K562 (cell line): ENCODE data around the gene TJP2. TPM values are rescaled to one million over a fixed set of nuclear protein-coding genes. Genes with fewer than 3 reads are reported as not detected.

Experiments
- ATAC-seq: fragments of 200-7000 bp; cut with Tn5 transposase; 3 replicates; pipeline ENCODE4 v1.9.1; 2020; ENCODE audit warnings: moderate library complexity
- BruUV-seq: library from RNA; stranded (reverse); fragments of 400-500 nt; replicated peaks from 2 replicates; lab custom pipeline; 2021; lab: Mats Ljungman, UMichigan
- CTCF ChIA-PET: fragments of 300-600 bp; formaldehyde crosslinking; extraction: SDS; loops from one replicate; lab custom pipeline; 2021; ENCODE audit warnings: low intra/inter-chr PET ratio; lab: Yijun Ruan, JAX
- POLR2A ChIA-PET: fragments of 300-600, 350-650 bp; sonication (Branson Sonifier 250); formaldehyde crosslinking; extraction: SDS; loops from one replicate; lab custom pipeline; 2021; ENCODE audit warnings: antibody characterized with exemption, inconsistent platforms; lab: Yijun Ruan, JAX
- DNase-seq, 4 experiments: peaks; one replicate each; pipeline versions ENCODE4 v3.0.0 to v3.0.0-alpha.2; 2011 to 2018; ENCODE audit warnings: low spot score in 3 of 4, mixed read lengths in 3 of 4; ENCODE audit errors: extremely low read depth in 1 of 4
- FAIRE-seq: peaks from 2 replicates; lab custom pipeline; 2011; peaks lifted over from hg19 to GRCh38; lab: Jason Lieb, UNC
- H2AFZ ChIP-seq: 2 replicates; pipeline ENCODE4 v1.6.0; 2011; ENCODE audit warnings: low read depth, low read length, control low read depth, inconsistent platforms
- H3K27ac ChIP-seq: fragments of 200-600 bp; 3 replicates; pipeline ENCODE4 v1.8.0; 2011; ENCODE audit warnings: low read depth, mild to moderate bottlenecking, control low read depth, inconsistent platforms, low read length, moderate library complexity, mixed read lengths; ENCODE audit errors: extremely low read depth
- H3K27me3 ChIP-seq, 2 experiments: fragments of 300-600 bp in 1 of 2; 2 replicates in 1 of 2; 3 replicates in 1 of 2; pipeline versions ENCODE4 v1.6.0 to v1.8.0; 2011; ENCODE audit warnings: inconsistent platforms in 2 of 2, low read length in 2 of 2, mild to moderate bottlenecking in 1 of 2, mixed read lengths in 1 of 2, moderate library complexity in 1 of 2; ENCODE audit not compliant: control insufficient read depth in 2 of 2, insufficient read depth in 2 of 2
- H3K36me3 ChIP-seq: fragments of 300-600 bp; 3 replicates; pipeline ENCODE4 v1.8.0; 2011; ENCODE audit warnings: mild to moderate bottlenecking, low read length, inconsistent platforms; ENCODE audit not compliant: control insufficient read depth, insufficient read depth
- H3K4me1 ChIP-seq, 2 experiments: fragments of 200-600 bp in 1 of 2; replicated peaks in 1 of 2; 2 replicates in 1 of 2; 3 replicates in 1 of 2; pipeline versions ENCODE4 v1.5.1 to v1.8.0; 2011; ENCODE audit warnings: inconsistent platforms in 2 of 2, low read length in 2 of 2, mild to moderate bottlenecking in 1 of 2, mixed read lengths in 1 of 2, moderate library complexity in 1 of 2; ENCODE audit not compliant: control insufficient read depth in 2 of 2, insufficient read depth in 2 of 2
- H3K4me2 ChIP-seq: 2 replicates; pipeline ENCODE4 v1.6.1; 2011; ENCODE audit warnings: low read length, control low read depth, inconsistent platforms, mixed read lengths; ENCODE audit not compliant: insufficient read depth
- H3K4me3 ChIP-seq: fragments of 200-600 bp; sonication (generic), shearing (Covaris generic); 2 replicates; pipeline ENCODE4 v1.5.1; 2016; ENCODE audit warnings: control low read depth, inconsistent platforms
- H3K79me2 ChIP-seq: fragments of 200-600 bp; 3 replicates; pipeline ENCODE4 v1.8.0; 2011; ENCODE audit warnings: low read length, inconsistent platforms; ENCODE audit not compliant: control insufficient read depth, insufficient read depth
- H3K9ac ChIP-seq, 2 experiments: 2 replicates each; pipeline versions ENCODE4 v1.6.0 to v1.6.1; 2011; ENCODE audit warnings: low read depth in 2 of 2, low read length in 2 of 2, control low read depth in 1 of 2, inconsistent platforms in 1 of 2, mild to moderate bottlenecking in 1 of 2, mixed read lengths in 1 of 2; ENCODE audit not compliant: insufficient read depth in 1 of 2
- H3K9me1 ChIP-seq: one replicate; pipeline ENCODE4 v1.6.0; 2011; ENCODE audit warnings: inconsistent platforms, mild to moderate bottlenecking, low read length, moderate library complexity; ENCODE audit not compliant: control insufficient read depth, insufficient read depth
- H3K9me3 ChIP-seq: replicated peaks from 2 replicates; pipeline ENCODE4 v1.5.1; 2011; ENCODE audit warnings: low read depth, low read length, inconsistent platforms; ENCODE audit not compliant: control insufficient read depth, insufficient read depth
- H4K20me1 ChIP-seq: replicated peaks from 2 replicates; pipeline ENCODE4 v1.6.1; 2011; ENCODE audit warnings: low read length, inconsistent platforms, mixed read lengths; ENCODE audit not compliant: control insufficient read depth, insufficient read depth
- ETV1 ChIP-seq: fragments of 450-650 bp; conservative IDR thresholded peaks from 2 replicates; pipeline ENCODE4 v1.6.1; 2016; ENCODE audit warnings: missing genetic modification characterization, control low read depth, low read depth, missing compliant biosample characterization
- RAD21 ChIP-seq, 2 experiments: fragments of 250-450 bp in 1 of 2; fragments of 450-650 bp in 1 of 2; sonication (Bioruptor Pico) in 1 of 2; formaldehyde crosslinking in 1 of 2; IDR thresholded peaks in 1 of 2; conservative IDR thresholded peaks in 1 of 2; 2 replicates each; pipeline versions ENCODE4 v1.4.0 to v1.8.0; 2020 to 2022; ENCODE audit warnings: mild to moderate bottlenecking in 2 of 2, moderate library complexity in 1 of 2
- SIX5 ChIP-seq, 2 experiments: IDR thresholded peaks; 2 replicates each; pipeline ENCODE4 v1.6.1; 2011; ENCODE audit warnings: low read length in 2 of 2, borderline replicate concordance in 1 of 2, low read depth in 1 of 2, mild to moderate bottlenecking in 1 of 2, moderate library complexity in 1 of 2; ENCODE audit not compliant: insufficient read depth in 1 of 2
- SLC30A9 ChIP-seq: fragments of 250-450 bp; sonication (Bioruptor Pico); IDR thresholded peaks from 2 replicates; pipeline ENCODE4 v1.8.0; 2022; ENCODE audit warnings: mild to moderate bottlenecking, moderate library complexity
- XRCC3 ChIP-seq: fragments of 450-650 bp; IDR thresholded peaks from 2 replicates; pipeline ENCODE4 v1.6.1; 2017; ENCODE audit warnings: mild to moderate bottlenecking, moderate library complexity
- ZNF699 ChIP-seq: fragments of 250-450 bp; sonication (Bioruptor Pico); IDR thresholded peaks from 2 replicates; pipeline ENCODE4 v1.8.0; 2021; ENCODE audit warnings: mild to moderate bottlenecking, moderate library complexity; ENCODE audit not compliant: insufficient replicate concordance
- WGBS: fragments of 100-300 bp; shearing (Covaris generic); methylation state at CpG from one replicate; pipeline ENCODE4 v1.1.6; 2016; ENCODE audit warnings: low coverage, mixed read lengths; ENCODE audit not compliant: insufficient coverage; ENCODE audit errors: missing lambda C conversion rate; 5-methylcytosine and 5-hydroxymethylcytosine counted together
- in situ Hi-C: fragments of 300-500 bp; cut with MboI; formaldehyde crosslinking; loops from 4 replicates; pipeline ENCODE4 v1.15.0; 2018; ENCODE audit warnings: inconsistent platforms, mixed read lengths
- intact Hi-C: fragments of 100-400 bp; cut with micrococcal nuclease; formaldehyde crosslinking; loops from 2 replicates; pipeline ENCODE4 v1.14.2; 2022
- polyA plus RNA-seq, 8 experiments: library from polyadenylated mRNA; depleted of rRNA in 4 of 8; stranded (reverse) in 5 of 8; unstranded in 3 of 8; fragments of >200 nt; fragmentation: Nextera tagmentation in 2 of 8; fragmentation: Illumina TruSeq in 1 of 8; extraction: Ambion mirVana in 2 of 8; extraction: Trizol in 1 of 8; gene quantifications; 2 replicates each; pipeline versions ENCODE4 v1.2.1 to v1.2.3, GENCODE V29; 2011 to 2014; ENCODE audit warnings: inconsistent platforms in 1 of 8, missing spikeins in 1 of 8
- total RNA-seq, 7 experiments: library from RNA; depleted of rRNA in 6 of 7; stranded (reverse); fragments of >200 nt in 6 of 7; fragmentation: Illumina TruSeq in 2 of 7; extraction: Trizol in 2 of 7; gene quantifications; 2 replicates each; pipeline versions ENCODE4 v1.2.1 to v1.2.3, GENCODE V29; 2011 to 2021; ENCODE audit warnings: low replicate concordance in 1 of 7
- TF ChIP-seq, protein P1 (sequence below): fragments of 450-650 bp; IDR thresholded peaks from 2 replicates; pipeline ENCODE4 v1.6.1; 2017; ENCODE audit warnings: antibody characterized with exemption
- TF ChIP-seq, protein P2 (sequence below): fragments of 250-450 bp; sonication (Bioruptor Pico); IDR thresholded peaks from 2 replicates; pipeline ENCODE4 v1.8.0; 2022; ENCODE audit warnings: moderate library complexity, mild to moderate bottlenecking, inconsistent platforms

The TJP2 gene
- total and polyA plus RNA-seq, 9 of the 15 experiments (the other 6 are each of a cell fraction or from before 2014, with no cell fraction given) = 4.0 to 24.1 (median 16.8) TPM

DNA sequence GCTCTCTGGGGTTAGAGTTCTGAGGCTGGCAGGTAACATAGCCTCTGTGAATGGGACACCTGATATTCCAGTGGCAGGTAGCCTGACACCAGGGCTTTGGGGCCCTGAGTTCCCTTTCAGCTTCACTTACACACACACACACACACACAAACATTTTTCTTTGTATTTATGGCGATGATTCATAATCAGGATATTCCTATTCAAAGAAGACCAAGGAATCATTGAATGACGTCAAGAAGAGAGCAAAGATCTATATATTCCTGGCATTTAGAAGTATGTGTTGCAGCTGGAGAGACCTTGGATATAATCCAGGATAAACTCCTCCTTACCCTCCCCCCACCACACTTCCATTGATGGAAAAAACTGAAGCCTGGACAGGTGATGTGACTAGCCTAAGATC, 143.0 kb downstream of the TJP2 start:
- Histone ChIP-seq H3K79me2 (no peaks in the 10 kb centered on the region), H3K27ac (no peak overlapping the region), H3K4me1 (no peaks in the 10 kb centered on the region), H3K4me2 (no peak overlapping the region), H2AFZ (no peak overlapping the region), H3K4me3 (no peak overlapping the region), H3K9ac (no peak overlapping the region), H3K36me3 (no peaks in the 10 kb centered on the region), H3K9me1 (no peaks in the 10 kb centered on the region), H3K27me3 (peaks cover 2 to 4% of the 10 kb centered on the region in 2 experiments; a peak in 3 of 5 replicates), H3K9me3 (no peaks in the 10 kb centered on the region), H4K20me1 (no peaks in the 10 kb centered on the region)
- in situ Hi-C loops (no loop called here), intact Hi-C loops (no loop called here)
- 5% methylated on average over 2 of the region's 2 CpGs for WGBS
- no TSS peak for BruUV-seq
- ATAC-seq (no peak), FAIRE-seq (no peak), DNase-seq (no peak)
- ChIA-PET POLR2A (interaction anchor here (1.4 kb wide), 1 partner anchor 19 kb away, joined by 3 read pairs; no protein-coding TSS in a partner anchor), CTCF (no interaction called here)
- TF ChIP-seq, protein P1, sequence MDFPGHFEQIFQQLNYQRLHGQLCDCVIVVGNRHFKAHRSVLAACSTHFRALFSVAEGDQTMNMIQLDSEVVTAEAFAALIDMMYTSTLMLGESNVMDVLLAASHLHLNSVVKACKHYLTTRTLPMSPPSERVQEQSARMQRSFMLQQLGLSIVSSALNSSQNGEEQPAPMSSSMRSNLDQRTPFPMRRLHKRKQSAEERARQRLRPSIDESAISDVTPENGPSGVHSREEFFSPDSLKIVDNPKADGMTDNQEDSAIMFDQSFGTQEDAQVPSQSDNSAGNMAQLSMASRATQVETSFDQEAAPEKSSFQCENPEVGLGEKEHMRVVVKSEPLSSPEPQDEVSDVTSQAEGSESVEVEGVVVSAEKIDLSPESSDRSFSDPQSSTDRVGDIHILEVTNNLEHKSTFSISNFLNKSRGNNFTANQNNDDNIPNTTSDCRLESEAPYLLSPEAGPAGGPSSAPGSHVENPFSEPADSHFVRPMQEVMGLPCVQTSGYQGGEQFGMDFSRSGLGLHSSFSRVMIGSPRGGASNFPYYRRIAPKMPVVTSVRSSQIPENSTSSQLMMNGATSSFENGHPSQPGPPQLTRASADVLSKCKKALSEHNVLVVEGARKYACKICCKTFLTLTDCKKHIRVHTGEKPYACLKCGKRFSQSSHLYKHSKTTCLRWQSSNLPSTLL = no peak
- no peak for TF ChIP-seq ETV1
- TF ChIP-seq, protein P2, sequence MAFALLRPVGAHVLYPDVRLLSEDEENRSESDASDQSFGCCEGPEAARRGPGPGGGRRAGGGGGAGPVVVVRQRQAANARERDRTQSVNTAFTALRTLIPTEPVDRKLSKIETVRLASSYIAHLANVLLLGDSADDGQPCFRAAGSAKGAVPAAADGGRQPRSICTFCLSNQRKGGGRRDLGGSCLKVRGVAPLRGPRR (CRISPR knock-in tag) = no peak
- no peak for TF ChIP-seq ZNF699
- no peak for TF ChIP-seq SIX5 (IDR thresholded peaks at IDR 0.05; ENCODE audit: borderline replicate concordance in 1 of 2, insufficient read depth in 1 of 2, low read depth in 1 of 2, low read length in 2 of 2)
- no peak for TF ChIP-seq SLC30A9
- no peak for TF ChIP-seq RAD21 (CRISPR knock-in tag; conservative IDR thresholded peaks at IDR 0.05 in 1 of 2, IDR thresholded peaks at IDR 0.05 in 1 of 2)
- TF ChIP-seq XRCC3 = no peak
